GM19324 (cell line): ENCODE results near the gene TAS1R2.
"Not testable (repeated sequence)": the region's sequence is repeated elsewhere in the genome, so short reads cannot be mapped to it uniquely, and the experiment has no call there.

Source experiments
- ATAC-seq: cut with Tn5 transposase; IDR thresholded peaks from one replicate; pipeline ENCODE4 v1.9.1; 2021; ENCODE audit warnings: mild to moderate bottlenecking, moderate library complexity; ENCODE audit not compliant: unreplicated experiment, low FRiP score

TAS1R2 gene

DNA sequence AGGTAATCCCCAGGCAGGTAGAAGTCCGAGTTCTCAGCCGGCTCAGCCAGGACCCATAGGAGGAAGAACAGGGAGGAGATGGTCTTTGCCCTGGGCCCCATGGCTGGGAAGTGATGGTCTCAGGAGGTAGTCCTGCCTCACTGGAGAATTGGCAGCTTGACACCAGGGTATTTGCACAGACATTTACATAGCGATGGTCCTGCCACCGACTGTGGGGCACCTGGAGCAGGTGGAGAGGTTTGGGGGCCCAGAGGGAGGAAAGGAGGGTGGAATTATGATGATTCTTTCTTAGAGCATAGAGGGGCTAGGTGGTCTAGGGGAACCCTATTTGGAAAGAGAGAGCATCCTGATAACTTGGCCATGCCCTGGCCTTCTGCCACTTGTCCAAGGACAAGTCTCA lies at the start of gene TAS1R2:
Gene TAS1R2 (minus strand): TSS at position 101 of the 400 bp plus-strand sequence. CDS start 0 bp downstream, at position 101.
- ATAC-seq: no peak

DNA sequence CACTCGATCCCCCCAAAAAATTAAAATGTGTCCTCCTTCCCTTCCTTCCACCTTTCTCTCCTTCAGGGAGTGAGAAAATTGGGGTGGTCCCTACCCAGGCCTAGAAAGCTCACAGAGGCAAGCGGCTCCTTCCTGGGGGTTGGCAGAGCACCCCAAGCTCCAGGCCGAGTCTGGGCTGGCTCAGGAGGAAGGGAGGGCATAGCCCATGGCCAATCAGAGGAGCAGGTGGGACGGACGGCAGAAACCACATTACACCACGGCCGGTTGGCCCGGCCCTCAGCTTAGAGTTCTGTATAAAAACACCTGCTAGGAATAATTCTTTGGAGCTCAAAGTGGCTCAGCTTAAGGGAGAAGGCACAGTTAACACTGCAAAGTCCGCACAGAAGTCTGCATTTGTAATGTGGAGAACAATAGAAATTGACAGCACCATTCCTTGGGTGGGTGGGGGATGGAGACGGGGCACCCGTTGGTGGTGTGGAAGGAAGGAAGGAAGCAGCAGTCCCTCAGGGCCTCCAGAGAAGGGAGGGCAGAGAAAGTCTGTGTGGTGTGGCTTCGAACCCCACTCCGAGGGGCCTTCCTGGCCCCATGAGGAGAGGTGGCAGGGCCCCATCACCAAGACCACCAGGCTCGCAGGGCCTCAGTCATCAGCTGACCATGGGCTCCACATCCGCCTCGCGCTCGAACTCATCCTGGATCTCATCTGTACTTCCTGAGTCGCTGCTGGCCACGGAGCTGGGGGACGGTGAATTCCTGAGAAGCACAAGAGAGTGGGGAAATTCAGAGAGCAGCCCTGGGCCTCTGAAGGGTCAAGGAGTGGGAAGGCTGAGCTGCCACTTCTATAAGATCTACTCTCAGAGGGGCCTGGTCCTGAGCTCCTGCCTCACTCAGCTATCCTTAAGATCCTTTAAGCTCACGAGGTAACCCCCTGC lies 48.7 kb upstream of the TAS1R2 start:
- no peak for ATAC-seq

DNA sequence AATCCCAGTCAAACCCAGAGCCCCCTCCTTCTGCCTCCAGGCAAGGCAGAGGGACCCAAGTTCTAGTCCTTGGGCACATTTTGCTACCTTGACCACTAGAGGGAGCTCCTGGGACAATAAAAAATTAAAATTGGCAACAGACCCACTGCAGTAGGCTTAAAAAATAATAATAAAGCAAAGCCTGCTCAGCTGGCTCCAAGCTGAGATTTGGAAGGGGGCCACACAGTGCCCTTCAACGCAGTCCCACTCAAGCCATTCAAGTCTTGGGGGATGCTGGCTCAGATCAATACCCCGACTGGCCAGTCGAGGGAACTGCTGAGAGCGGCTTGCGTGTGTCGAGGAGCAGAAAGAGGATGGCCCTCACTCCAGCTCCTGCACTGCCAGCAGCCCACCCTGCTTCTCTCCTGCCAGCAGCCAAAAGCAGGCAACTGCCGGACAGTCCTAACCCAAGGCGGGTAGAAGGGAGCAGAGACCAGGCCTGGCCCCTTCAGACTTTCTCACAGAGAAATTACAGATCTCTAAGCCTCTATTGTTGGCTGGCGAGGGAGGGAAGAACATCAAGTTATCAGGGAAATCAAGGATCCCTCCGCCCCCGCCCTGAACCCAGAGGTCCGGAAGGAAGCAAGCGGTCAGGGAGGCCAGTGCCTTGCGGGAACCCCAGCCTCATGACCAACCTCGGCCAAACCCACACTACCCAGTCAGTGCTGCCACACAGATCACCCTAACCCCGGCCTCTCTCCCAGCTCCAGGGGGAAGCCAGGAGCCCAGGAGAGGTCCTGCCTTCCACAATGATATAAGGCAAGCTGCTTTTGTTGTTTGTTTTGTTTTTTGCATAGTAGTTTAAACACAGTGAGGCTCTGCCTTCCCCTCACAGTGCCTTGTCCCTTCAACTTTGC lies 47.8 kb upstream of the TAS1R2 start:
- ATAC-seq: no peak

- ATAC-seq: no peak
Measured at GRCh38 chr1:18903291-18903756, 43.9 kb upstream of the TAS1R2 start.

GRCh38 chr1:18902523-18903290 lies 43.2 kb upstream of the TAS1R2 start, which contains the start of gene ALDH4A1:
Gene ALDH4A1, minus strand, starts transcription at chr1:18902555. Its CDS starts 32 bp downstream, at chr1:18902523.
- peak; percentile 93 for ATAC-seq

DNA sequence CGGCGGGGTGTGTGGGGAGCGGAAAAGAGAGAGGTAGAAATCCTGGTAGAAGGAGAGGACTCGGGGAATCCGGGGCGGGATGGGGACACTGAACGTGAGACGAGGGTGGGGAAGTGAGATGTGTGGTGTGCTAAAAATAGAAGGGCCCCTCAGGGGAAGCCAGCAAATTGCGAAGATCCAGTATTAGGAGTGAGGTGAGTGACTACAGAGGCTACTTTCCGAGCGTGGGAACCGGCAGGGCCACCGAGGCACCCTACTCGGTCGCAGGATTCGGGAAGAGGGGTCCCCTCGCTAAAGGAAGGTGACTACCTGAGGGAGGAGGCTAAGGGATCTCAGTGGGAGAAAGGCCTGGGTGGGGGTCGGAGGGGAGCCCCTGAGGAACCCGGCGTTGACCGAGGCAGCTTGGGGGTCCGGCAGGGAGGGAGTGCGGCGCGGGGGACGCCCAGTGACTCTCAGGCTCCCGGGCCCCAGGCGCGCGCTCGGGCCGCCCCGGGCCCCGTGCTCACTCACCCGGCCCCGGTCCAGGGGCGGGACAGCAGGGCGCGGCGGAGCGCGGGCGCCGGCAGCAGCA lies 42.6 kb upstream of the TAS1R2 start:
- no peak for ATAC-seq

DNA sequence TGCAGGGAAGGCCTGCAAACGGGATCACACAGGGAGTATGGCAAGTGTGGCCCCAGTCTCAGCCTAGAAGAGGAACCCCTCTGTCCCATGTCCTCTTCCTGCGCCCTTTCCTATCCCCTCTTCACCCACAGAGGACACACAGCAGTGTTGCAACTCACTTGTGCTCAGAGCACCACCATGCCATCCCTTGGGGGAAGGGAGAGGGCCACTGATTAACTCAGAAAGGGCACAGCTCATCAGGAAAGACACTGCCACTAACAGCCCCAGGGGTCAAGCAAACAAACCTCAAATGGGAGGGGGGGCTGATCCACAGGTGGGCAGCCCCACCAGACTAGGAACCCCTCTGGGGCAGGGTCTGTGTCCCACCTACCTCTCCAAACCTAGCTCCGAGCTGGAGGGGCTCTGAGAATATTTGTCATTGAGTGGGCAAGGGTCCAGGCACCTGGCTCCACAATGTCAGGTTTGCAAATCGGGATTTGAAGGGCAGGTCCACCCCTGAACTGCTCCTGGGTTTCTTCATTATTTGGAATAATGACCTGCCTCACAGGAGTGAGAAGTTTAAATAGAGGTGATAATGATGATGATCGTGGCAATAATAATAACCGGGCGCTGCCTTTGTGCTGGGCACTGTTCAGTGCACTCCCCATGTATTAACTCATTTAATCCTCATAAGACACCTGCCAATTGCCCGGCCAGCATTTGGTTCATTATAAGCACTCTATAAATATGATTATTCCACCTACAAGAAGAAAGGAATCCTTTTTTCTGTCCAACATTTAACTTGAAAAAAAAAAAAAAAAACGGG lies 41.9 kb upstream of the TAS1R2 start:
- no peak for ATAC-seq

- ATAC-seq: no peak
Measured at GRCh38 chr1:18900303-18900841, 40.9 kb upstream of the TAS1R2 start.

DNA sequence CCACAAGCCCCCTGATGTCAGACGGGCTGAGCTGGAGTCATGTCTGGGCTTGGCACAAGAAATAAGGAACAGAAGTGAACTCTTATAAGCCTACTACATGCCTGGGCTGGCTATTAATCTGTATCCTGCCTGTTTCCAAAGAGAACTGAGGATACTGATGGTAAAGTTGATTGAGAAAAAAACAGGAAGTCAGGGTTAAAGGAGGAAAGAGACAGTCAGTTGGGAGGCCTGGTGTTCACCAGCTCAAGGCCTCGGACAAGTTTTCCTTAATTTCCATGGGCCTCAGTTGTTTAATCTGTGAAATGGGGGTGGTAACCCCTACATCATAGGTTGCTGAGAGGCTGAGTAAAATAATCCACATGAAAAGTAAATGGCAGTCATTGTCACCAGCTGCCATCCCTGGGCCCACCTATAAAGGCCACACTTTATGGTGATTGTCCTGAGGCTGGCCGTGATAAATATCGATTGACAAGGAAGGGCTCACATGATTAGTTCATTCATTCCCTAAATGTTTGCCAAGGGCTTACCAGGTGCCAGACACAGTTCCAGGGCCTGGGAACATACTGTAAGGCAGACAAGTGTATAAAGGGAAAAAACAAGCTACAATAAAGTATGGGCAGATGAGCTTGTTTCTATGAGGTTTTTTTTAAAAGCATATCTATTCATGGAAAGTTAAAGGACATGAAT lies 40.0 kb upstream of the TAS1R2 start:
- ATAC-seq: no peak

DNA sequence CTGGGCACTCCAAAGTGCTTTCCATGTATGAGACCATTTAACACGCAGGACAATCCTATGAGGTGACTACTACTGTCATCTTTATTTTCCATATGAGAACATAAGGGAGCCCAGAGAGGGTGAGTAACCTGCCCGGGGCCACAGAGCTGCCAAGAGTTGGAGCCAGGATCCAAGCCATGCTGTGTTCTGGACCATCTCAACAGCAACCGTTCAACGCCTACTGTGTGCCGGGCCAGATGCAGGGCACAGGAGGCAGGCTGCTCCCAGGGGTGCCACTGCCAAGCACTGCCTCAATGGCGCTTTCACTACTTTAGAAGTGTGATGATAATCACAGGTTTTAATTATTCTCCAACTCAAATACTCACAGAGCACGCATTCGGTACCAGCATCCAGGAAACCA lies 39.1 kb upstream of the TAS1R2 start:
- no peak for ATAC-seq

- ATAC-seq: no peak
Measured at GRCh38 chr1:18895317-18895716, 35.9 kb upstream of the TAS1R2 start.

DNA sequence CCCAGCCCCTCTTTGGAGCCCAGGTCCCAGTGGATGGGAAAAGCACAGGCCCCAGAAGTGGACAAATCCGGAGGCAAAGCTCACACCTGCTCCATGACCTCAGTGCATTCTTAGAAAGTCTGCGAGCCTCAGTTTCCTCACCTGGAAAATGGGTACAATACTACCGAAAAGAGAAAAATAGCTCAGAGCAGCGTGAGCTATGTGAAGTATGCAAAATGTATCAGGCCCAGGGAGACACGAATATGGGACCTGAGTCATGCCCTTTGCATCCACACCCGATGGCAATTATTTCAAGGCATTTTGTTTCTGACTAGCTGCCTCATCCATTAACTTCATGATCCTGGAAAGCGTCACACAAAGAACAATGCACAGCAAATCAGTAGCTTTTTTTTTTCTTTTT lies 33.7 kb upstream of the TAS1R2 start:
- ATAC-seq: no peak

DNA sequence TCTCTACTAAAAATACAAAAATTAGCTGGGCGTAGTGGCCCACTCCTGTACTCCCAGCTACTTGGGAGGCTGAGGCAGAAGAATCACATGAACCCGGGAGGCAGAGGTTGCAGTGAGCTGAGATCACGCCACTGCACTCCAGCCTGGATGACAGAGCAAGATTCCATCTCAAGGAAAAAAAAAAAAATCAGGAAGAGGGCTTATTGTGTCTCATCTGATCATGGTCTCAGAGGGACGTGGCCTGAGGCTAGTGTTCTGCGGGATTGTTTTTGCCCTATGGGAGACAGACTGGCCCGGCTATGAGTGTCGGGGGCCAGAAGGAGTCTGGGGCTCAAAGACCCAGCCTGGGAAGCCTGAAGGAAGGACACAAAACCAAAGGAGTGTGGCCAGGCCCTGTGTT lies 32.4 kb upstream of the TAS1R2 start:
- not testable (repeated sequence) for ATAC-seq

- no peak for ATAC-seq
Measured at GRCh38 chr1:18891426-18891780, 31.9 kb upstream of the TAS1R2 start.

- no peak for ATAC-seq
Measured at GRCh38 chr1:18890706-18891425, 31.4 kb upstream of the TAS1R2 start.

DNA sequence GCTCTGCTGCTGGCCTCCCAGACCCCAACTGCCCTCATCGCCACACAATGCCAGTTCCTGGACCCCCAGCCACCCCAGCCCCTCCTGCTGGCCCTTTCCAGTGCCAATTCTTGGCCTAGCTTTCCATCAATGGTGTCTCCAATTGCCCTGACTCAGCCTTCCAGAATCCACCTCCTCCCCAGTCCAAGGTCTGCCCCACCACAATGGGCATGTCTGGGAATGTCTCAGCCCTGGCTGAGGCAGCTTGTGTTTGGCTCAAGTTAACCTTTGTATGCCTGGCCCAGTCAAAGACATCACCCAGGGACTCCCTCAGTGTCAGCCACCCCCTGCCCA lies 26.5 kb upstream of the TAS1R2 start:
- ATAC-seq: no peak

DNA sequence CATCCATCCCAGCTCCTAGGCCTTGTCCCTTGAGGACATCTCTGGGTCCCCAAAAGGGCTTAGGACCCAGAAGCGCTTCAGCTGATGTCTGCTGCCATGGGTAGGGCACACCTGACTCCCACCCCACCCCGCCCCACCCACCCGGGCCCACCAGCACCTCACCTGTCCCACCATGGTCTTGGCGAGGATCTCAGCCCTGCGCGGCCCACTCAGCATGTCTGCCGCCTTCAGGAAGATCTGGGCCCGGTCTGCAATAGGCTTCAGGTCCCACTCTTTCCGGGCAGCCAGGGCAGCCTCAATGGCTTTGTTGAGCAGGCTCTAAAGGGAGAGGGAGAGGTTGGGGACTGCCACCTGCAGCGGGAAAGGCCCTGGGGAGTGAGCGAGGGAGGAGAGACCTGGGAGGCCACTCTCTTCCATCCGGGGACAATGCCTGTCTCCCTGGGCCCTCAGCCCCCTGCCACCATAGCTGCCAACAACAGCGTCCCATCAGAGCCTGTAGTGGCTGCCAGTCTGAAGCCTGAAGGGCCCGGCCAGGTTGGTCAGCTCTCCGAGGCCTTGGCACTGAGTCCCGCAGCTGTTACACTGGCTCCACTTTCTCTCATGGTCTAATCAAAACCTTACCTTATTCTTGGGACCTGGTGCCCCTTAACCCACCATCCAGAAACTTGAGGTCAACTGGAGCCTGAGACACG lies 26.0 kb upstream of the TAS1R2 start:
- no peak for ATAC-seq
